ENCODE measurements around the gene ACAN.

ACAN gene

DNA sequence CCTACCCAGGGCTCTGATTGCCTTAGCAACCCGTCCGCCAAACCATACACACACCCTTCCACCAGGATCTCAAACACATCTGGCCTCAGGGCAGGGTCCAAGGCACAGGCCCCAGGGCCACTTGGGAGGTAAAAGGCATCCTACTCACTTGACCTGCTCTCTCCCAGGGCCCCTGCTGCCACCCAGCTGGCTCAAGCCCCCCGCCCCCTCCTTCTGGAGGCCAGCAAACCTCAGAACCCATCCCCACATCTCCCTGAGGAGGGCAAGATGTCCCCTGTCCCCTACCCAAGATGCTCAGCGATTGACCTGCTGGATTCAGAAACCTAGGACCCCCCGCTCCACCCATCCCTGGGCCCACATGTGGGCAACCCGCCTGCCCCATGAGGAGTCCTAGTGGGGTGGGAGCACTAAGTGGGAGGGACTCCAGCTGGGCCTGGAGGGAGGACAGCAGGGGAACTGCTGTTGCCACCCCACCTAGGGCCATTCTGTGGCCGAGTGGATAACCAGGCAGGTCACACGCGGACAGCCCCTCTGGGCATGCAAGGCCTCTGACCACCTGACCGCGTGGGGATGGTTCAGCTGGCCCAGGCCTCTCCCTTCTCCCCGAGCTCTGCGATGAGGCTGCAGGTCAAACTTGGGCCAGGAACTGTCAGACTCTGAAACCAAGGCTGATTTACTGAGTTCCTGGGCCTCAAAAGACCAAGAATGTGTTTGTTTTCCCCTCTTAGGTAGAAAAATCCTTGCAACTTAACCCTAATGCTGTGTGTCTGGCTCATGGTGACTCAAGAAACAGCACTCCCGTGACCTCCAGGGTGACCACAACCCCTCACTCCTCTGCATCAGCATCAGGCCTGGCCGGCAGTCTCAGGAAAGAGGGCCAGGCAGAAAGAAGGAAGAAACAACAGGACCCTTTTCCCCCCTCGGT is 105.7 kb downstream of the ACAN start:
- no peak for DNase-seq
- Histone ChIP-seq H3K27ac (ENCODE audit: insufficient read depth in 1 of 2, low read depth in 1 of 2, low read length in 2 of 2, poor library complexity in 1 of 2, severe bottlenecking in 2 of 2) (no peak overlapping the region), H3K36me3 (ENCODE audit: control insufficient read depth in 4 of 4, insufficient read depth in 4 of 4, low read length in 3 of 4) (peaks cover 0 to 46% (median 25%) of the 10 kb centered on the region in 4 experiments), H3K27me3 (replicated peaks in 2 of 5; ENCODE audit: control insufficient read depth in 4 of 5, insufficient read depth in 5 of 5, low read length in 4 of 5) (no peaks in the 10 kb centered on the region), H3K4me1 (ENCODE audit: control extremely low read depth in 1 of 4, control insufficient read depth in 4 of 4, insufficient read depth in 4 of 4, low read length in 3 of 4) (peaks cover 0 to 29% (median 22%) of the 10 kb centered on the region in 4 experiments), H3K4me3 (ENCODE audit: control insufficient read depth in 1 of 7, extremely low read depth in 1 of 7, insufficient read depth in 4 of 7, low read depth in 2 of 7, low read length in 6 of 7) (no peak overlapping the region), H3K9me3 (ENCODE audit: control extremely low read depth in 1 of 5, control insufficient read depth in 4 of 5, insufficient read depth in 2 of 5, low read depth in 1 of 5, low read length in 4 of 5) (no peaks in the 10 kb centered on the region)
- POLR2A ChIA-PET: no interaction called here
- WGBS (ENCODE audit: insufficient coverage): 100% methylated on average over 12 of the region's 16 CpGs
- CTCF ChIA-PET: interaction anchor here (1.0 to 2.0 kb wide), 3 partner anchors 11 to 269 kb away, joined by 3 to 9 read pairs (median 4); no protein-coding TSS in a partner anchor

DNA sequence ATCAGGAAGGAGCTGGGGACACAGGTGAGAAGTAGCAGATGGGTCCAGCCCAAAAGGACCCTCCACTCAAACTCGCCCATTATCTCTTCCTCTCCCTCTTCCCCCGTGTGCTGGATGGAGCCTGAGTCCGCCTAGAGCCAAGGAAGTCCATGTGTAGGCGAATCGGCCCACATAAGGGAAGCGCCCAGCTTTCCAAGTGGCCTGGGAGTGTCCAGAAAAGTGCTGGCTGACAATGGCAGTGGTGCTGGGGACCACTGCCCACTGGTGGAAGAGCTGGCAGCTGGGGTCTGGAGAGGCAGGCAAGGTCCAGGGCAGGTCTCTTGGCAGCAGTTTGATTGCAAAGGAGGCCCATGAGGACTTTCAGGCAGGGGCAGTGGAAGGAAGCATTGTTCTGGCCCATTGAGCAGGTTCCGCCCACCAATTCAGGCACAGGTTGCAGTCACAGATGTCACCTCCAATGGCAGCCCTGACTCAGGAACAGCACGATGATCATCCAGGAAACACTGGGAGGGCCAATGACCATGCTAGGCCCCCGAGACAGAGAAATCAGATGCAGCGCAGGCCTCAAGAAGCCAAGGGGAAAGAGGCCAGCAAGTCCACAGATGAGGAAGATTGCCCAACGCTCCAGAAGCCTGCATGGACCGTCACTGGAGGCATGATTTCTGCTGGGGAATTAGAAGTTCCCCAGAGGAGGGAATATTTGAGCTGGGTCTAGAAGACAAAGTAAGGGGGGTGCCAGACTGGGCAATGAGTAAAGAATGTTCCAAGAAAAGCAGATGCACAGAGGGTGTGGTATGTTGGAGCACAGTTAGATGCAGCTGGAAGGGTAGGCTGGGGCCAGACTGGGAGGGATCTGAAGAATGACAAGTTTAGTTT is 107.0 kb downstream of the ACAN start:
- peaks cover 0 to 43% (median 24%) of the 10 kb centered on the region in 4 experiments for H3K36me3 ChIP-seq (ENCODE audit: control insufficient read depth in 4 of 4, insufficient read depth in 4 of 4, low read length in 3 of 4)
- ChIA-PET CTCF (interaction anchor here (1.2 to 2.1 kb wide), 2 partner anchors 27 to 257 kb away, joined by 3 to 4 read pairs; no protein-coding TSS in a partner anchor), POLR2A (no interaction called here)
- DNase-seq: no peak
- no peak overlapping the region for H3K4me3 ChIP-seq (ENCODE audit: control insufficient read depth in 1 of 7, extremely low read depth in 1 of 7, insufficient read depth in 4 of 7, low read depth in 2 of 7, low read length in 6 of 7)
- H3K4me1 ChIP-seq (ENCODE audit: control extremely low read depth in 1 of 4, control insufficient read depth in 4 of 4, insufficient read depth in 4 of 4, low read length in 3 of 4): peaks cover 0 to 23% (median 17%) of the 10 kb centered on the region in 4 experiments
- no peaks in the 10 kb centered on the region for H3K9me3 ChIP-seq (ENCODE audit: control extremely low read depth in 1 of 5, control insufficient read depth in 4 of 5, insufficient read depth in 2 of 5, low read depth in 1 of 5, low read length in 4 of 5)
- 97% methylated on average over 11 of the region's 12 CpGs for WGBS (ENCODE audit: insufficient coverage)
- H3K27me3 ChIP-seq (replicated peaks in 2 of 5; ENCODE audit: control insufficient read depth in 4 of 5, insufficient read depth in 5 of 5, low read length in 4 of 5): no peaks in the 10 kb centered on the region
- H3K27ac ChIP-seq (ENCODE audit: insufficient read depth in 1 of 2, low read depth in 1 of 2, low read length in 2 of 2, poor library complexity in 1 of 2, severe bottlenecking in 2 of 2): no peak overlapping the region

DNA sequence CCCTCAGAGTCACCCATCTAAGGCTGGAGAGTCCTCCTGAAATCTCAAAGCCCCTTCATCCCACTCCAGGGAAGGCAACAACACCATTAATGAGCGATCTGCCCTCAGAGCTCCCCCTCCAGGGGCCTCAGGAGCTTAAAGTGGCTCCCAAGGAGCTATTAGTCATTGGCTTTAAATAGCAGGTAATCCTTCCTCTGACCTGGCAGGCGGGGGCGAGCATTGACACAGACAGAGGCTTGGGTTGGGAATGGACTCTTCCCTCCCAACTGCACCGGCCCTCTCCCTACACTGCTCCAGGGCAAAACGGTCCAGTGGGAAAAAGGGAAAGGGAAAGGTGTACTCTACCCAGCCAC is 108.5 kb downstream of the ACAN start:
- H3K4me1 ChIP-seq (ENCODE audit: control extremely low read depth in 1 of 4, control insufficient read depth in 4 of 4, insufficient read depth in 4 of 4, low read length in 3 of 4): peaks cover 0 to 23% (median 17%) of the 10 kb centered on the region in 4 experiments
- H3K27me3 ChIP-seq (replicated peaks in 2 of 5; ENCODE audit: control insufficient read depth in 4 of 5, insufficient read depth in 5 of 5, low read length in 4 of 5): no peaks in the 10 kb centered on the region
- H3K27ac ChIP-seq (ENCODE audit: insufficient read depth in 1 of 2, low read depth in 1 of 2, low read length in 2 of 2, poor library complexity in 1 of 2, severe bottlenecking in 2 of 2): no peak overlapping the region
- ChIA-PET CTCF (interaction anchor here (0.7 to 2.1 kb wide), 6 partner anchors 8 to 256 kb away, joined by 3 to 4 read pairs (median 4); partner anchors contain the start of gene HAPLN3), POLR2A (no interaction called here)
- peak in 1 of 3 donors; percentile 14 for DNase-seq
- 92% methylated on average over 2 of the region's 5 CpGs for WGBS (ENCODE audit: insufficient coverage)
- peak overlapping the region in 2 of 7 experiments; percentile 79 to 91 for H3K4me3 ChIP-seq (ENCODE audit: control insufficient read depth in 1 of 7, extremely low read depth in 1 of 7, insufficient read depth in 4 of 7, low read depth in 2 of 7, low read length in 6 of 7)
- no peaks in the 10 kb centered on the region for H3K9me3 ChIP-seq (ENCODE audit: control extremely low read depth in 1 of 5, control insufficient read depth in 4 of 5, insufficient read depth in 2 of 5, low read depth in 1 of 5, low read length in 4 of 5)
- peaks cover 0 to 27% (median 18%) of the 10 kb centered on the region in 4 experiments for H3K36me3 ChIP-seq (ENCODE audit: control insufficient read depth in 4 of 4, insufficient read depth in 4 of 4, low read length in 3 of 4)

DNA sequence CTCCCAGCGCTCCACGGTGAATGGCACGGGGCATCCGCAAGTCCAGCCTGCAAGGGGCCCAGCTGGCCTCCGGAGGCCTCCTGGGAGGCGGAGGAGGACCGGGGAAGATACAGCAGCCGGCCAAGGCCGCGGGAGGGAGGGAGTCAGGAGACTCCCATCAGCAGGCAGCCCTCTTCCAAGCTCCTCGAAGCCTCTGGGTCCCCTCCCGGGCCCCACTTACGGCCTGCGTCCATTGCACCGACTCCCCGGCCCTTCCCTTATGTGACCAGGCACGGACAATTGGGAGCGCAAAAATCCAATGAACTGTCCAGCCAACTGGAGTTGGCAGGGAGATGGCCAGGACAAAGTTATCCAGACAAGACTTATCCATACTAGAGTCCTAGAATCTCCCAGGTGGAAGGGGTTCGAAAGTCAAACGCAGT is 109.3 kb downstream of the ACAN start:
- WGBS (ENCODE audit: insufficient coverage): 6% methylated on average over 14 of the region's 20 CpGs
- Histone ChIP-seq H3K9me3 (ENCODE audit: control extremely low read depth in 1 of 5, control insufficient read depth in 4 of 5, insufficient read depth in 2 of 5, low read depth in 1 of 5, low read length in 4 of 5) (no peaks in the 10 kb centered on the region), H3K4me1 (ENCODE audit: control extremely low read depth in 1 of 4, control insufficient read depth in 4 of 4, insufficient read depth in 4 of 4, low read length in 3 of 4) (peaks cover 0 to 23% (median 17%) of the 10 kb centered on the region in 4 experiments), H3K27ac (ENCODE audit: insufficient read depth in 1 of 2, low read depth in 1 of 2, low read length in 2 of 2, poor library complexity in 1 of 2, severe bottlenecking in 2 of 2) (peak overlapping the region in 1 of 2 experiments; percentile 58), H3K27me3 (replicated peaks in 2 of 5; ENCODE audit: control insufficient read depth in 4 of 5, insufficient read depth in 5 of 5, low read length in 4 of 5) (no peaks in the 10 kb centered on the region), H3K36me3 (ENCODE audit: control insufficient read depth in 4 of 4, insufficient read depth in 4 of 4, low read length in 3 of 4) (peaks cover 0 to 22% (median 16%) of the 10 kb centered on the region in 4 experiments), H3K4me3 (ENCODE audit: control insufficient read depth in 1 of 7, extremely low read depth in 1 of 7, insufficient read depth in 4 of 7, low read depth in 2 of 7, low read length in 6 of 7) (peak overlapping the region; percentile 55 to 91 (median 74))
- CTCF ChIA-PET: interaction anchor here (0.9 to 1.6 kb wide), 4 partner anchors 9 to 97 kb away, joined by 4 read pairs; partner anchors contain the start of gene HAPLN3
- POLR2A ChIA-PET: no interaction called here
- DNase-seq: no peak

DNA sequence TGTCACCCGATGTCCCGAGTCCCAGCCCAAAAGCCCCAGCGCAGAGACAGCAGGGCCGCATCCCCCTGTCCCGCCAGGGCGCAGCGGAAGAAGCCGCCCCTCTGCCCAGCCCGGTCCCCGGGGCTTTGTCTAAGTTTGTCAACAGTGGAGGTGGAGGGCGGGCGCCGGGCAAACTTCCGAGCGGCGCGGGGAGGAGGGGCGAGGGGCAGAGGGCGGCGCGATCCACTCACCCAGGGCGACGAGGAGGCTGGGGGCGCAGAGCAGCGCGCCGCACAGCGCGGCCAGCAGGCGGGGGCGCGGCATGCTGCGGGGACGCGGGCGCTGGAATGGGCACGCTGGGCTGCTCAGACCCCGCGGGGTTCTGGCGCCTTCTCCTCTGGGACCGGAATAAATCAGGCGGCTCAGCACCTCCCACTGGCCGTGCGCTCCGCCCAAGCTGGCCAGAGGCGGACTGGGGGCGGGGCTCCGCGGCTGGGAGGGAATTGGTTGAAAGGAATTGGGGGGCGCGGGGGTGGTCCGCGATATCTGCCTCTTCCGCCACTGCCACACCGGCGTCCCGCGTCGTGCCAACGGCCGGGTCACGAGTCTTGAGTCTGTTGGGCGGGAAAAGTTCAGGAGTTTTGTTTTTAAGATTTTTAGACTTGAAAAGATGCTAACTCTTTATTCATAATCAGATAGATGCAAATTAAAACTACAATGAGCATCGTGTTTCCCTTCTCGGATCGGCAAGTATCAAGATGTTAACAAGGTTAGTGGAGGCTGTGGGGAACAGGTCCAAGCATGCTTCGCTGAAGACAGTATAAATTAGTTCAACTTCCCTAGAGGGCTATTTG is 110.0 kb downstream of the ACAN start, which contains the start of gene MFGE8:
TSS of gene MFGE8 (minus strand) at position 363 of the 833 bp plus-strand sequence. CDS start at position 303, 60 bp downstream.
- peak within 1 kb of the TSS; percentile 55 to 91 (median 74) for H3K4me3 ChIP-seq (ENCODE audit: control insufficient read depth in 1 of 7, extremely low read depth in 1 of 7, insufficient read depth in 4 of 7, low read depth in 2 of 7, low read length in 6 of 7)
- peak within 1 kb of the TSS in 1 of 2 experiments; percentile 58 for H3K27ac ChIP-seq (ENCODE audit: insufficient read depth in 1 of 2, low read depth in 1 of 2, low read length in 2 of 2, poor library complexity in 1 of 2, severe bottlenecking in 2 of 2)
- CTCF ChIA-PET: interaction anchor here (1.6 kb wide), 1 partner anchor 18 kb away, joined by 4 read pairs; the partner anchor contains the start of gene HAPLN3
- no peaks in the 10 kb centered on the region for H3K9me3 ChIP-seq (ENCODE audit: control extremely low read depth in 1 of 5, control insufficient read depth in 4 of 5, insufficient read depth in 2 of 5, low read depth in 1 of 5, low read length in 4 of 5)
- peaks cover 0 to 19% (median 15%) of the 10 kb centered on the region in 4 experiments for H3K36me3 ChIP-seq (ENCODE audit: control insufficient read depth in 4 of 4, insufficient read depth in 4 of 4, low read length in 3 of 4)
- WGBS (ENCODE audit: insufficient coverage): under 1% methylated on average over 34 of the region's 67 CpGs
- no peaks in the 10 kb centered on the region for H3K27me3 ChIP-seq (replicated peaks in 2 of 5; ENCODE audit: control insufficient read depth in 4 of 5, insufficient read depth in 5 of 5, low read length in 4 of 5)
- peak; percentile 46 to 82 (median 70) for DNase-seq
- H3K4me1 ChIP-seq (ENCODE audit: control extremely low read depth in 1 of 4, control insufficient read depth in 4 of 4, insufficient read depth in 4 of 4, low read length in 3 of 4): peaks cover 0 to 23% (median 17%) of the 10 kb centered on the region in 4 experiments
- POLR2A ChIA-PET: no interaction called here

DNA sequence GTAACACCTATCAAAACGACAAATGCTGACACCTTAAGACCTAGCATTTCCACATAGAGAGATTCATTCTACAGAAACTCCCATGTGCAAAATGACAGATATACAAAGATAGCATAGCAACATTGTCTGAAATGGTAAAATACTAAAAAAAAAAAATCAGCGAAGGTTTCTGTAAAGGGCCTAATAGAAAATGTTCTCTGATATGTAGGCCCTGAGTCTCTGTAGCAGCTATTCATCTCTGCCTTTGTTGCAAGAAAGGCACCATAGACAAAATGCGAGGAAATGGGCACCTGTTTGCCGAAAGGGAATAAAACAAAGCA is 110.6 kb downstream of the ACAN start:
- H3K36me3 ChIP-seq (ENCODE audit: control insufficient read depth in 4 of 4, insufficient read depth in 4 of 4, low read length in 3 of 4): peaks cover 0 to 16% (median 12%) of the 10 kb centered on the region in 4 experiments
- H3K9me3 ChIP-seq (ENCODE audit: control extremely low read depth in 1 of 5, control insufficient read depth in 4 of 5, insufficient read depth in 2 of 5, low read depth in 1 of 5, low read length in 4 of 5): no peaks in the 10 kb centered on the region
- peak overlapping the region in 6 of 7 experiments; percentile 62 to 91 (median 76) for H3K4me3 ChIP-seq (ENCODE audit: control insufficient read depth in 1 of 7, extremely low read depth in 1 of 7, insufficient read depth in 4 of 7, low read depth in 2 of 7, low read length in 6 of 7)
- 100% methylated on average over 1 of the region's 4 CpGs for WGBS (ENCODE audit: insufficient coverage)
- ChIA-PET CTCF (interaction anchor here (1.2 kb wide), 1 partner anchor 9 kb away, joined by 5 read pairs; no protein-coding TSS in a partner anchor), POLR2A (no interaction called here)
- no peak for DNase-seq
- peaks cover 0 to 23% (median 17%) of the 10 kb centered on the region in 4 experiments for H3K4me1 ChIP-seq (ENCODE audit: control extremely low read depth in 1 of 4, control insufficient read depth in 4 of 4, insufficient read depth in 4 of 4, low read length in 3 of 4)
- H3K27ac ChIP-seq (ENCODE audit: insufficient read depth in 1 of 2, low read depth in 1 of 2, low read length in 2 of 2, poor library complexity in 1 of 2, severe bottlenecking in 2 of 2): no peak overlapping the region
- H3K27me3 ChIP-seq (replicated peaks in 2 of 5; ENCODE audit: control insufficient read depth in 4 of 5, insufficient read depth in 5 of 5, low read length in 4 of 5): no peaks in the 10 kb centered on the region

Data from common myeloid progenitor, CD34-positive (primary cell).